CD4-positive, alpha-beta T cell treated with Interleukin-21 for 1 hour (primary cell): ENCODE results near the gene STK17B.

ENCODE experiments used
- DNase-seq: peaks from one replicate; pipeline ENCODE4 v3.0.0-alpha.2; 2020

STK17B gene

GRCh38 chr2:196153480-196153879, 17.9 kb downstream of the STK17B start:
- DNase-seq, result no peak

- DNase-seq, result no peak
Measured at GRCh38 chr2:196149948-196150347, 21.4 kb downstream of the STK17B start.

- DNase-seq, result no peak
Measured at GRCh38 chr2:196148736-196149135, 22.6 kb downstream of the STK17B start.

GRCh38 chr2:196145256-196145655, 26.1 kb downstream of the STK17B start:
- DNase-seq, result no peak

GRCh38 chr2:196144513-196145126, 26.8 kb downstream of the STK17B start:
- no peak for DNase-seq

- DNase-seq, result no peak
Measured at GRCh38 chr2:196143730-196144131, 27.6 kb downstream of the STK17B start.

GRCh38 chr2:196142825-196143224, 28.6 kb downstream of the STK17B start:
- no peak for DNase-seq

GRCh38 chr2:196140213-196140612, 31.2 kb downstream of the STK17B start:
- no peak for DNase-seq

DNA sequence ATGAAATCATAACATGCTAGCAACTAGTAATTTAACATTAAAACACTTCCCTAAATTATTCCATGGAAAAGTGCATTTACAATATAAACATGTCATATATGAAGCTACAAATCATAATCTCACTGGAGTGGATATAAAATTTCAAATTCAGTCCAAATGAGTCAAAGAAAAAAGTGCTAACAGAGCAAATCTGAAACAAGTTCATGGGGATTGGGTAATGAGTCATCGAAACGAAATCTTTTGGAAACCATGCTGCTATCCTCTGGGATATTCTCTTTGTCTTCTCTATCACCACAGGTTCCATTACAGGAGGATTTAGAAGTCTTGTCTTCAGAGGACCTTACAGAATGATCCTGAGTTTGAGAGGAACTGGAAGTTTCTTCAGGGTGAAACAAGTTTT, 34.1 kb downstream of the STK17B start:
- DNase-seq, result no peak

- no peak for DNase-seq
Measured at GRCh38 chr2:196136151-196136550, 35.2 kb downstream of the STK17B start.

GRCh38 chr2:196131949-196132925, 39.1 kb downstream of the STK17B start:
- peak; percentile 66 for DNase-seq

DNA sequence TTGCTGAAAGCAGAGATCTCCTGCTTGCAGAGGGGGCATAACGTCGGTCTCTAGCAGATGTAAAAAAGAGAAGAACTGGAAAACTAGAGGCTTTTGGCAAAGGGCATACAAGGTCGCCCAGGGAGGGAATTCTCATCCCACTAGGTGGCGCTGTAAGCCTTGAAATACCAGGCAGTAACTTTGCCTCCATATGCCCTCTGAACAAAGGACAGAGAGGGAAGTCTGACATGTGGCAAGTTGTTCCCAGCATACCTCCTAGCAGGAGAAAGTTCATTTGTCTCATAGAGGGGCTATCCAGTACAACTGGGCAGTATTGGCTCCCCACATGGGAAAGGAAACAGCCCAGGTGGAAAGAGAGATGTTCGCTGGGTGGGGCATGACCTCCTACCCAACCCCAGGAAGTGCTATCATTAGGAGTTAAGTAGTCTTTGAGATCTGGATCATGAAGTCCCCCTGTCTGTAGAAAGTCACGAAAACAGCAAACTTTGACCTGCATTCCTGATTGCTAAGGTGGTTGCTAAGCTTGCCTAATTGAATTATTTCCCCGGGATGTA, 39.9 kb downstream of the STK17B start:
- DNase-seq, result peak; percentile 77

- DNase-seq, result no peak
Measured at GRCh38 chr2:196130039-196130825, 41.1 kb downstream of the STK17B start.

GRCh38 chr2:196128749-196129148, 42.6 kb downstream of the STK17B start:
- no peak for DNase-seq

GRCh38 chr2:196125596-196125995, 45.8 kb downstream of the STK17B start:
- no peak for DNase-seq

DNA sequence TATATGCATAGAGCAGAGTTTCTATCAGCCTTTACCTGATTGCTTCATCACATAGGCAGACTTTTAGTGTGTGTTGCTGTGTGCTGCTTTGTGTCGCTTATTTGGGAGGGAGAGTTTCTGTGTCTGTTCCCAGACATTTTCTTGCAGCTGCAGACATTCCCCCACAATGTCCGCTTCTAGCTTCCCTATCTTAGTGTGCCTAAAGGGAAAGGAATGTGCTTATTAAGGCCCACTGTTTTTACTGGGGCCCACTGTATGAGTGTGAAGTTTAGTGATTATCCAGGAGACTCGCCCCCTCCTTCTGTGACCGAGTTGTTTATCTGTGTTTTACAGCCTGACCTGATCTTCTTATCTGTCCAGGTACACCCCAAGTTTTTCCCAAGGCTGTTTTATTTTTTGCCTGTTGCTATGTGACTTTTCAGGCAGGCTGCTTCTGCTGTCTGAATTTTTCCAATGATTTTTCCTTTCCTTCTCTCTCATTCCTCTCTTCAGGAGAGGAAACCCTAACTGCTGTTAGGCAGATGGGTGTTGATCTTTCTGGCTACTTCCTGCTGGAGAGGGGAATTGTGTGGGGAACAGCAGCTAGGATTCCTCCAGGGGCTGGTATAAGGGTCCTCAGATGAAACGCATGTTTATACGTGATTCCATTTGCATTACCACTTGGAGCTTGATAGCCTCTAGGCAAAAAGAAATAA, 47.6 kb downstream of the STK17B start:
- no peak for DNase-seq

DNA sequence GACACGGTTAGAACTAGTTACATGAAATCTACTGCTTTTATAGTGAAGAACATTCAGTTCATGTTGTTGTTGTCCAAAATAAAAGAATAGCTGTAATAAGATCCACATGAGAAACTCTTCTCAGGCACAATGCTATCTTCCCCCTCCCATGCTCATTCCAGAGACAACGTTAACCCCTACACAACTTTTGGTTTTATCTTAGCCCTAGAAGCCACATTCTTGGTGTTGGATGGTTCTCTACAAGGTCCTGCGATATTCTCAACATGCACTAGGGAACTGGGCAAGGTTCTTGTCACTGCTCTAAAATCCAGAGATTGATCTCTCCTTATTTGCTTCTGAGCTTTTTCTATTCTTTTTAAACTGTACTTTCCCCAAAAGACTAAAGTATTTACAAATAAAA, 51.5 kb downstream of the STK17B start:
- DNase-seq, result no peak

GRCh38 chr2:196117214-196117705, 54.1 kb downstream of the STK17B start:
- DNase-seq, result no peak

- no peak for DNase-seq
Measured at GRCh38 chr2:196113061-196113974, 58.1 kb downstream of the STK17B start.

GRCh38 chr2:196112418-196113034, 58.9 kb downstream of the STK17B start:
- no peak for DNase-seq

GRCh38 chr2:196108604-196109003, 62.8 kb downstream of the STK17B start:
- DNase-seq, result no peak
